SHP77 treated with DMSO at 0.1 percent for 48 hours (cell line): ENCODE data around the gene SZT2.

ENCODE experiments used
- DNase-seq: peaks from one replicate; lab custom pipeline; 2025; lab: John Stamatoyannopoulos, UW

Gene SZT2

GRCh38 chr1:43389326-43390313, at the start of gene SZT2, which contains the start of gene MED8:
SZT2 (plus strand) TSS chr1:43389899; CDS start chr1:43389969, 70 bp downstream.
MED8 (minus strand) TSS chr1:43389800; CDS start chr1:43389764, 36 bp downstream.
- DNase-seq: peak; percentile 88

- DNase-seq: no peak
These were observed 49.1 kb upstream of the SZT2 start for GRCh38 chr1:43340559-43340958.

DNA sequence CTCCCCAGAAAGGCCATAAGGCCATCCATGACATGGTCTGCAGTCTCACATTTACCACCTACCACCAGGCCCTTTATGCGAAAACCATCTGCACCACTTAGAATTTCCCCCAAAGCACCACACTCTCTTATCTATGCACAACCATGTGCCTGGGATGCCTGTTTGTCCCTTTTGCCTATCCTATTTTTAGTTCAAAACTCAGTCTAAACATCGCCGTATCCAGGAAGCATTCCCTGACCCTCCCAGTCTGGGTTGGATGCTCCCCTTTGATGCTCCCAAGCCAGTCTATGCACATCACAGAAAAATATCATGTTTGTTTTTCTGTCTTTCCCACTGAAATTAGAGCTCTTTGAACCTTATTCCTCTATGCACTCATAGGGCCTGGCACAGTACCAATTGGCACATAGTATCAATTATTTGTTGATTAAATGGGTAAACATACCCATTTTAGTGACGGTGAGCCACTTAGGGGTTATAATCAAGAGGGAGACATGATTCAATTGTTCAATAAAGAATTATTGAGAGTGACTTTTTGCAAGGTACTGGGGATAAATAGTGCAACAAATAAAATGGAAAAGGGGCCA, 45.3 kb upstream of the SZT2 start:
- DNase-seq: no peak

GRCh38 chr1:43345120-43345519, 44.6 kb upstream of the SZT2 start:
- DNase-seq: no peak

- DNase-seq: no peak
These were observed 43.1 kb upstream of the SZT2 start for GRCh38 chr1:43346636-43347035.

- peak; percentile 72 for DNase-seq
These were observed 41.3 kb upstream of the SZT2 start for GRCh38 chr1:43348343-43348808.

DNA sequence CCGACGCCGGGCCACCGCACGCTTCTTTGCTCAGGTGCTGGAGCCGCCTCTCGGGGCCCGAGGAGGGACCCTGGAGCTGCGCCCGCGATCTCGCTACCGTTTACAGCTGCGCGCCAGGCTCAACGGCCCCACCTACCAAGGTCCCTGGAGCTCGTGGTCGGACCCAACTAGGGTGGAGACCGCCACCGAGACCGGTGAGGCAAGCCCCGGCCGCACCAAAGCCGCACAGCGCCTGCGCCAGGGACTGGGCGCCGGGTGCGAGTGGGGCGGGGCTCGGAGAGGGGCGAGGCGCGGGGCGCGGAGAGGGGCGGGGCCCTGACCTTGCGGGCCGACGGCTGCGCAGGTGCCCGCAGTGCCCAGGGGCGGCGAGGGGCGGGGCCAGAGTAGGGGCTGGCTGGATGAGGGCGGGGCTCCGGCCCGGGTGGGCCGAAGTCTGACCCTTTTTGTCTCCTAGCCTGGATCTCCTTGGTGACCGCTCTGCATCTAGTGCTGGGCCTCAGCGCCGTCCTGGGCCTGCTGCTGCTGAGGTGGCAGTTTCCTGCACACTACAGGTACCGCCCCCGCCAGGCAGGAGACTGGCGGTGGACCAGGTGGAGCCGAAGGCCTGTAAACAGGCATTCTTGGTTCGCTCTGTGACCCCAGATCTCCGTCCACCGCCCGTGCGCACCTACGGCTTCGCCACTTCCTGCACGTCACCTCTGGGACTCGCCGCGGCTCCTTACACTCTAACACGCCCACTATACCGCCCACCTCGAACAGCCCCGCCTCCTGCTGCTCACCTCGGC, 40.7 kb upstream of the SZT2 start:
- DNase-seq: peak; percentile 83

GRCh38 chr1:43349594-43350306, 39.9 kb upstream of the SZT2 start:
- DNase-seq: no peak

DNA sequence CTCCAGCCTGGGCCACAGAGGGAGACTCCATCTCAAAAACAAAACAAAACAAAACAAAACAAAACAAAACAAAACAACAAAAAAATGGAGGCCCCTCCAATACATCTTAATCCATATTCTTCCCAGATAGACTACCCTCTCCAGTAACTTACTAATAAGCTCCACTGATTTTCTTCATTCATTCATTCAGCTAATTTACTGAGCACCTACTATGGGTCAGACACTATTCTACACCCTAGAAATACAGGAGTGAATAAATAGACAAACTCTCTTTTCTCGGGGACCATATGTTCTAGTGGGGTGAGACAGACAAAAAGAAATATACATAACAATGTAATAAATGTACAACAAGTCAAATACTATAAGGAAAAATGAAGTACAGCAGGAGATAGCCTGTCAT, 38.7 kb upstream of the SZT2 start:
- no peak for DNase-seq

DNA sequence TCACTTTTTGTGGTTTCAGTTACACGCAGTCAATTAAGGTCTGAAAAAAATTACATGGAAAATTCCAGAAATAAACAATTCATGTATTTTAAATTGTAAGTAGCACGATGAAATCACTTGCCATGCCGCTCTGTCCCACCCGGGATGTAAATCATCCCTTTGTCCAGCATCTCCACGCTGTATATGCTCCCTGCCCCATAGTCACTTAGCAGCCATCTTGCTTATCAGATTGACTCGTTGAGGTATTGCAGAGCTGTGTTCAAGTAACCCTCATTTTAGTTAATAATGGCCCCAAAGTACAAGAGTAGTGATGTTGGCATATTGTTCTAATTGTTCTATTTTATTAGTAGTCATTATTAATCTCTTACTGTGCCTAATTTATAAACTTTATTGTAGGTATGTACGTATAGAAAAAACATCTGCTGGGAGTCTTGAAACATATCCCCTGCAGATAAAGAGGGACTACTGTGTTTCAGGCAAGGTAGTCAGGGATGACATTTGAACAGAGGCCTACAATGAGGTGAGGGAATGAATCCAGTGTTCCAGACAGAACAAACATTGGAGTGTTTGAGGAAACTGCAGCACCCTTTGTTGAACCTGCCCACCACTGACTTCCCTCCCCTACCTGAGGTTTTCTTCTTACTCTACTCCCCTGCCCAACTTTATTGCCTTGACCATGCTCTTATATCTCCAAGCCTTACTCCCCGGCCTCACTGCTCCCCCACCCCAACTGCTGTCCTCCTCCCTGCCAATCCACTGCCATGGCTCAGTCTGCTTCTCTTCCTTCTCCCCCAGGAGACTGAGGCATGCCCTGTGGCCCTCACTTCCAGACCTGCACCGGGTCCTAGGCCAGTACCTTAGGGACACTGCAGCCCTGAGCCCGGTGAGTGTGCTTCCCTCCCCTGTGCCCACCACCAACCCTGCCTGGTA, 38.0 kb upstream of the SZT2 start:
- DNase-seq: no peak

- DNase-seq: no peak
These were observed 37.4 kb upstream of the SZT2 start for GRCh38 chr1:43352351-43352705.

GRCh38 chr1:43352881-43353280, 36.8 kb upstream of the SZT2 start:
- DNase-seq: no peak

DNA sequence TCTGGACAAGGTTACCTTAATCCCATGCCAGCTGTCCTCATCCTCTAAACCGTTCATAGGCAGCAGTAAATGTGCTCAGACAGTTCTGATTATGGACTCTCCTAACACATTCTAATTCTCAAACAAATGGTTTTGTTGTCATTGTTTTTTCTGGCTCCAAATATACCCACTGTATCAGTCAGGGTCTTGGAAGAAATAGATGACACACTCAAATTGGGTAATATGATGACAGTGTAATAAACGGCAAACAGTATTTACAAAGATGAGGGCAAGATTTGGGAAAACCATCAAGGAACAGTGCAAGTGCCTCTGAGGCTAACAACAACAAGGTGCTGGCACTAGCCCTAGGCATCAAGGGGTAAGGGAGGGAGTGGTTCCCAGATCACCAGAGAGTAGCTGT, 35.2 kb upstream of the SZT2 start:
- DNase-seq: no peak

- no peak for DNase-seq
These were observed 34.8 kb upstream of the SZT2 start for GRCh38 chr1:43354936-43355335.

DNA sequence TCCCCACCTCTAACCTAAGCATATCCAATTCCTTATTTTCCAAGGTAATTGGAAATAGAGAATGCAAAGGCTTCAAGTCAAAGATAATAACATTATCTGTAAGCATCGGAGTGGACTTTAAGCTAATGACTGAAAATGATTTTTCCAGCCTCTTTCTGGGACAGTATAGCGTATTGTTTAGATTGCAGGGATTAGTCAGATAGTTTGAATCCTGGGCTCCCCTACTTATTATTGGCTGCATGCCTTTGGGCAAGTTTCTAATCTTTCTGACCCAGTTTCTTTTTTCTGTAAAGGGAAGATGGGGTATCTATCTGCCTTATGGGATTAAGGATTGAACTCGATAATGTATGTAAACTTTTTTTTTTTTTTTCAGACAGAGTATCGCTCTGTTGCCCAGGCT, 32.4 kb upstream of the SZT2 start:
- no peak for DNase-seq

DNA sequence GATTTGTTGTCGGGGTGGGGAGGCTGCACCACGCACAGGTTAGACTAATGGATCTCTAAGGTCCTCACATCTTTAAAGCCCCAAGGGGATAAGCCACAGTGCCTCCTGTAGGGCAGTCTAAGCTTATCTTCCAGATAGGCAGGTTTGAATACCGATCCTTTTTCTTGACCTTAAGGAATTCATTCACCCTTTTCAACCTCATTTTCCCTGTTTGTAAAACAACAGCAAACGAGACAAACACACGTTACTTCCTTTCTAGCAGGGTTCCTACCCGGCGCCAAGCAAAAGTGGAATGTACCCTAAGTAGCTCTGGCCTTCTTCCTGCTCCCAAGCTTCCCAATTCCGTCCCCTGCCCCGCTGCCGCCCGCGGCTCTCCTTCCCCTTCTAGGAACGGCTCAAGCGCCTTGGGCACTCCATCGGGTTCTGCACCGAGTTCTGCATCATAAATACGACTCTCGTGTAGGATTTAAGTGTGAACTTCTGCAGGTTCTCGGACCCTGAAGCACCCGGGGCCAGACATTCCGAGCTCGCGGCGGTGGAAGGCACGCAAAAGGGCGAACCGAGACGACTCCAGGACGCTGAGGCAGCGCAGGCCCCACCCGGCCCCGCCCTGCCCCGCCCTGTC, 31.5 kb upstream of the SZT2 start:
- peak; percentile 61 for DNase-seq

DNA sequence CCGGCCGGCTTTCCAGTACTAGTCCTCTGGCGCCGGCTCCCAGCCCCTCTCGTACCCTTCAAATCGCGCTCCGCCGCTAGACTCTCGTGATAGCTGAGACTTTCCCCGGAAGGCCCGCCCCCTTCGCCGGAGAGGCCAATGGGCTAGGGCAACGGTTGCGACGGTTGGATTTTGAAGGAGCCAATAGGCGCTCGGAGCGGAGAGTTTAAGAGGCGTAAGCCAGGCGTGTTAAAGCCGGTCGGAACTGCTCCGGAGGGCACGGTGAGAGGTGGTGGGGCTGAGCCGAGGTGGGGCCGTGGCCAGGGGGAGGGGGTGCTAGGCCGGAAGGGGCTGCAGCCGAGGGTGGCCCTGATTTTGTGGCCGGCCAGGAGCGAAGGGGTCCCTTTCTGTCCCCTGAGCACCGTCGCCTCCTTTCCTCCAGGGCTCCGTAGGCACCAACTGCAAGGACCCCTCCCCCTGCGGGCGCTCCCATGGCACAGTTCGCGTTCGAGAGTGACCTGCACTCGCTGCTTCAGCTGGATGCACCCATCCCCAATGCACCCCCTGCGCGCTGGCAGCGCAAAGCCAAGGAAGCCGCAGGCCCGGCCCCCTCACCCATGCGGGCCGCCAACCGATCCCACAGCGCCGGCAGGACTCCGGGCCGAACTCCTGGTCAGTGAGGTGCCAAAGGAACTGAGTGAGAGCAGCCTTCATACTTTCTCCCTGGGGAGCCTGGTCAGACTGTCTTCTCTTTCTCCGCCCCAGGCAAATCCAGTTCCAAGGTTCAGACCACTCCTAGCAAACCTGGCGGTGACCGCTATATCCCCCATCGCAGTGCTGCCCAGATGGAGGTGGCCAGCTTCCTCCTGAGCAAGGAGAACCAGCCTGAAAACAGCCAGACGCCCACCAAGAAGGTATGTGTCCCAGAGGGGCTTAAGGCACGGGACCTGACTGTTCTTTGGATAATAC, 30.7 kb upstream of the SZT2 start, which contains the start of gene CDC20:
Gene CDC20 (plus strand): TSS at position 236 of the 948 bp plus-strand sequence. CDS start 235 bp downstream, at position 471.
- peak; percentile 92 for DNase-seq

DNA sequence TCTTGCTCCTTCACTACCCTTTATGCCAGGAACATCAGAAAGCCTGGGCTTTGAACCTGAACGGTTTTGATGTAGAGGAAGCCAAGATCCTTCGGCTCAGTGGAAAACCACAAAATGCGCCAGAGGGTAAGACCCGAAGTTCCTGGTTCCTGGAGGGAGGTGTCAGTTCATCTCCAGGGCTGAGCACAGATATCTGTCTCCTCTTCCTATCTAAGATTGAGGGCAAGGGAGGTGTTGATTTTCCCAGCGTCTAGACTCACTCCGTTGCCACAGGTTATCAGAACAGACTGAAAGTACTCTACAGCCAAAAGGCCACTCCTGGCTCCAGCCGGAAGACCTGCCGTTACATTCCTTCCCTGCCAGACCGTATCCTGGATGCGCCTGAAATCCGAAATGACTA, 30.0 kb upstream of the SZT2 start:
- no peak for DNase-seq

DNA sequence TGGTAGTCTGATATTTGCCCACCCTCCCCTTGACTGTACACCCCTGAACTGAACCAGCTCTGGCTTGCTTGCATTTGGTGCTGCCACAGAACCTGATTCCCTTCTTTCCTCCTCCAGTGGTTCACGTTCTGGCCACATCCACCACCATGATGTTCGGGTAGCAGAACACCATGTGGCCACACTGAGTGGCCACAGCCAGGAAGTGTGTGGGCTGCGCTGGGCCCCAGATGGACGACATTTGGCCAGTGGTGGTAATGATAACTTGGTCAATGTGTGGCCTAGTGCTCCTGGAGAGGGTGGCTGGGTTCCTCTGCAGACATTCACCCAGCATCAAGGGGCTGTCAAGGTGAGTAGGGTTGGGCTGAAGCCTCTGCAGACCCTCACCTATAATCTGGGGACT, 29.1 kb upstream of the SZT2 start:
- no peak for DNase-seq
